IMR-90 (cell line): ENCODE data around the gene BRD1.

Experiments
- CTCF ChIP-seq: conservative IDR thresholded peaks from 2 replicates; pipeline ENCODE4 v1.5.1; 2012; ENCODE audit warnings: mild to moderate bottlenecking, low read depth, low read length, improper control_type of control experiment
- POLR2A ChIP-seq: IDR thresholded peaks from 2 replicates; pipeline ENCODE4 v1.6.1; 2012; ENCODE audit warnings: mild to moderate bottlenecking, low read depth, low read length
- RAD21 ChIP-seq: IDR thresholded peaks from 2 replicates; pipeline ENCODE4 v1.6.1; 2012; ENCODE audit warnings: low read length, improper control_type of control experiment

DNA sequence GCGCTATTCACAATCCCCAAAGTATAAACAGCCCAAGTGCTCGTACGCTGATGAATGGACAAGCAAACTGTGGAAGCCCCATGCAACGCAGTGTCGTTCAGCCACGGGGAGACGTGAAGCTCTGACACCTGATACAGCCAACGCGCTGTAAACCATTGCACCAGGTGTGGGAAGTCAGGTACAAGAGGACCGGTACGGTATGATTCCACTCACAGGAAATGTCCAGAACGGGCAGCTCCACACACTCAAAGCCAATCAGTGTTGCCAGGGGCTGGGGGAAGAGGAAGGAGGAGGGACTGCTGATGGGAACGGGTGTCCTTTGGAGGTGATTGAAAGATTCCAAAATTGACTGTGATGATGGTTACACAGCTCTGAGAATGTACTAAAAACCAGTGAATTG lies 64.5 kb downstream of the BRD1 start:
- TF ChIP-seq POLR2A (no peak), CTCF (no peak), RAD21 (no peak)
